ENCODE results near the gene PRKAG2.

DNA sequence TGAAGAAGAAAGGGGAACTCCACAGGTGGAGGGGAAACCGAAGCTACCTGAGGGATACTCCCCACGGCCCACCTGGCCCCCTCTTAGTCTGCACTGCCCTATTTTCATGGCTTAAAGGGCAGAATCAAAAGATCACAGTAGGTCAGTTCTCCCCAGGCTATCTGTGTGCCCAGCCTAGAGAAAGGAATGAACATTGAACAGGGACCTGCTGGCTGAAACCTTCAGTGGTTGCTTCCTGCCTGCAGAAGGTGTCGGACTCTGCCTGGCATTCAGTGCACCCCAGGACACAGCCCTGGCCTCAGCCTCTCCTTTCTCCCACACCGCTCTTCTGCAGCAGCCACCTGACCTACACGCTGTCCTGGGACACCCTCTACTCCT, 74.5 kb downstream of the PRKAG2 start:
- no peak for TF ChIP-seq POLR2A (IDR thresholded peaks at IDR 0.05; ENCODE audit: low read length)
- no peak for TF ChIP-seq GATA1 (IDR thresholded peaks at IDR 0.05; ENCODE audit: low read depth, low read length)
